Stomach (tissue), 9 donors: Measurements from ENCODE around the gene ZBTB34. TPM values are rescaled to one million over a fixed set of nuclear protein-coding genes. Genes with fewer than 3 reads are reported as not detected.

Source experiments
- DNase-seq, 2 donors: peaks; one replicate each; pipeline versions ENCODE4 v3.0.0 to v3.0.0-alpha.2; 2013 to 2019
- H3K27ac ChIP-seq, 5 donors: fragments of 200-600 bp in 4 of 5; sonication (generic) in 4 of 5; one replicate each; pipeline ENCODE4 v1.5.1; 2013 to 2019; ENCODE audit warnings: mild to moderate bottlenecking in 1 of 5, moderate library complexity in 1 of 5
- H3K27me3 ChIP-seq, 3 donors: fragments of 200-600 bp; sonication (generic); one replicate each; pipeline ENCODE4 v1.5.1; 2017 to 2019; ENCODE audit warnings: mixed run types in 1 of 3
- H3K36me3 ChIP-seq, 4 donors: fragments of 200-600 bp; sonication (generic); 1 replicate in 3 of 4; 2 replicates in 1 of 4; pipeline ENCODE4 v1.5.1; 2016 to 2019
- H3K4me1 ChIP-seq, 4 donors: fragments of 200-600 bp; sonication (generic); one replicate each; pipeline ENCODE4 v1.5.1; 2016 to 2019
- H3K4me3 ChIP-seq, 4 donors: fragments of 200-600 bp; sonication (generic) in 3 of 4; one replicate each; pipeline ENCODE4 v1.5.1; 2016 to 2019; ENCODE audit warnings: mild to moderate bottlenecking in 1 of 4
- H3K9me3 ChIP-seq, 4 donors: fragments of 200-600 bp; sonication (generic); one replicate each; pipeline ENCODE4 v1.5.1; 2016 to 2019
- CTCF ChIP-seq, 7 experiments: fragments of 450-650 bp in 4 of 7; fragments of 200-600 bp in 3 of 7; sonication (generic) in 3 of 7; IDR thresholded peaks; one replicate each; pipeline ENCODE4 v1.5.1; 2016 to 2019; ENCODE audit warnings: antibody characterized with exemption in 7 of 7, control low read depth in 2 of 7, mild to moderate bottlenecking in 1 of 7
- EP300 ChIP-seq: sonication (generic); formaldehyde crosslinking; IDR thresholded peaks from one replicate; pipeline ENCODE4 v1.6.1; 2017; ENCODE audit warnings: antibody characterized with exemption
- POLR2A ChIP-seq, 4 donors: fragments of 450-650 bp; IDR thresholded peaks; one replicate each; pipeline ENCODE4 v1.6.1; 2016; ENCODE audit warnings: antibody characterized with exemption in 4 of 4, control low read depth in 2 of 4, mild to moderate bottlenecking in 1 of 4, moderate library complexity in 1 of 4
- POLR2AphosphoS5 ChIP-seq, 3 donors: sonication (generic); formaldehyde crosslinking; IDR thresholded peaks; one replicate each; pipeline ENCODE4 v1.6.1; 2016; ENCODE audit warnings: antibody characterized with exemption in 3 of 3
- WGBS, 5 donors: extraction: QIAGEN DNeasy Blood & Tissue Kit in 3 of 5; methylation state at CpG; one replicate each; pipeline versions ENCODE4 v1.1.5 to v1.1.7; 2013 to 2018; 5-methylcytosine and 5-hydroxymethylcytosine counted together
- intact Hi-C: fragments of 100-400 bp; cut with DNase I; formaldehyde crosslinking; loops from one replicate; pipeline ENCODE4 v1.15.1; 2023; ENCODE audit warnings: low total_unique reads
- polyA plus RNA-seq, 3 donors: library from polyadenylated mRNA; stranded (reverse); fragments of 200-250 nt; gene quantifications; one replicate each; pipeline ENCODE4 v1.2.3, GENCODE V29; 2013
- total RNA-seq, 5 donors: library from RNA; depleted of rRNA; stranded (reverse); fragments of >200 nt; gene quantifications; one replicate each; pipeline versions ENCODE4 v1.1.0 to v1.2.3, GENCODE V29; 2014 to 2016
- donor health status: healthy with polysubstance abuse.
- donor health status: Bipolar disorder and iron deficiency.
- donor health status: healthy.

Gene ZBTB34
- total and polyA plus RNA-seq, 8 donors: 0.92 to 25.7 (median 9.7) TPM

GRCh38 chr9:126838055-126838811 lies 22.2 kb upstream of the ZBTB34 start:
- no peaks in the 10 kb centered on the region for H3K27me3 ChIP-seq
- intact Hi-C loops: no loop called here
- no peak for DNase-seq
- WGBS, 5 donors: 59 to 70% (median 59%) methylated on average over 5 to 7 of the region's 7 CpGs
- no peak overlapping the region for H3K4me3 ChIP-seq
- H3K36me3 ChIP-seq: peaks cover 22 to 49% (median 44%) of the 10 kb centered on the region in 4 donors
- TF ChIP-seq EP300: no peak
- no peak for TF ChIP-seq POLR2AphosphoS5 (IDR thresholded peaks at IDR 0.05)
- no peak for TF ChIP-seq POLR2A (IDR thresholded peaks at IDR 0.05)
- no peak for TF ChIP-seq CTCF (IDR thresholded peaks at IDR 0.05)
- H3K27ac ChIP-seq: no peak overlapping the region
- no peaks in the 10 kb centered on the region for H3K9me3 ChIP-seq
- H3K4me1 ChIP-seq: peaks cover 0 to 11% (median 7%) of the 10 kb centered on the region in 4 donors

DNA sequence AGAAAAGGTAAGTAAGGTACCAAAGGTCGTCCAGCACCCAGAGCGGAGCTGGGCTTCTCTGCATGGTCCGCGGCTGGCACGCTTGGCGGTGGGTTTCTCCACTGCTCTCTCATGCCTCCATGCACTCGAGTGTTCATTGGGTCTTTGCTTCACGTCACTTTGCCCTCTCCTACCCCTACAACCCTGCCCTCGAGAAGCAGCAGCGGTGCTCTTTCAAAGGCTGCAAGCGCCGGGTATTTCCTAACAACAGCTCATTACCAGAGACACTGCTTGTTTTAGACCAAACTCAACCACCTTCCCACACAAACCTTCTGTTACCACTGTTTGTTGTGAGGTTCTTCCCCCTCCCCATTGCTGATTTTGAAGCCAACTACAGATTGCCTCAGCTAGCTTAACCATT lies 21.5 kb upstream of the ZBTB34 start:
- Histone ChIP-seq H3K4me3 (no peak overlapping the region), H3K27me3 (no peaks in the 10 kb centered on the region), H3K4me1 (peaks cover 0 to 11% (median 7%) of the 10 kb centered on the region in 4 donors), H3K27ac (no peak overlapping the region), H3K9me3 (no peaks in the 10 kb centered on the region), H3K36me3 (peaks cover 16 to 43% (median 38%) of the 10 kb centered on the region in 4 donors)
- intact Hi-C loops: no loop called here
- 82 to 92% (median 89%) methylated on average over 12 of the region's 12 CpGs for WGBS, 5 donors
- DNase-seq: no peak
- TF ChIP-seq CTCF (IDR thresholded peaks at IDR 0.05) (no peak), EP300 (no peak), POLR2A (IDR thresholded peaks at IDR 0.05) (no peak)

DNA sequence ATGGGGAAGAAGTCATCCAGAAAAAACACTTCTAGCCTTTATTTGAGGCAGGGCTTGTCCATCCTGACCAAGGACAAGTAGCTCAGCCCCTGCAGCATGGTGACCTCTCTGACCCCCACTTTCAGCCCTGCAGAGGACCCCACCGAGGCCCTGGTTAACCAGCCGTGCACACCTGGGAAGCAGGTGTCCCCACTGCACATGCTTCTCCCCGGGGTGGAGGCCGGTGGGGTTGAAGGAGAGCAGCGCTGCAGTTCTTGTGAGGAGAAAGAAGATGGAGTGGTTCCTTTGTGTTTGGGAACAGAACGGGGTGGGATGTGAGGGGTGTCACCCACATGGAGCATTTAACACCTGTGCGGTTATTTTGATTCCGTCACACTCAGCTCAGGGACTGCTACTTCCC lies 21.1 kb upstream of the ZBTB34 start:
- intact Hi-C loops: no loop called here
- Histone ChIP-seq H3K27ac (no peak overlapping the region), H3K4me3 (no peak overlapping the region), H3K4me1 (peaks cover 0 to 11% (median 7%) of the 10 kb centered on the region in 4 donors), H3K9me3 (no peaks in the 10 kb centered on the region), H3K27me3 (no peaks in the 10 kb centered on the region), H3K36me3 (peaks cover 12 to 39% (median 34%) of the 10 kb centered on the region in 4 donors)
- WGBS, 5 donors: 78 to 87% (median 83%) methylated on average over 5 to 8 of the region's 8 CpGs
- TF ChIP-seq POLR2AphosphoS5 (IDR thresholded peaks at IDR 0.05) (no peak), EP300 (no peak), CTCF (IDR thresholded peaks at IDR 0.05) (no peak), POLR2A (IDR thresholded peaks at IDR 0.05) (no peak)
- DNase-seq: no peak

DNA sequence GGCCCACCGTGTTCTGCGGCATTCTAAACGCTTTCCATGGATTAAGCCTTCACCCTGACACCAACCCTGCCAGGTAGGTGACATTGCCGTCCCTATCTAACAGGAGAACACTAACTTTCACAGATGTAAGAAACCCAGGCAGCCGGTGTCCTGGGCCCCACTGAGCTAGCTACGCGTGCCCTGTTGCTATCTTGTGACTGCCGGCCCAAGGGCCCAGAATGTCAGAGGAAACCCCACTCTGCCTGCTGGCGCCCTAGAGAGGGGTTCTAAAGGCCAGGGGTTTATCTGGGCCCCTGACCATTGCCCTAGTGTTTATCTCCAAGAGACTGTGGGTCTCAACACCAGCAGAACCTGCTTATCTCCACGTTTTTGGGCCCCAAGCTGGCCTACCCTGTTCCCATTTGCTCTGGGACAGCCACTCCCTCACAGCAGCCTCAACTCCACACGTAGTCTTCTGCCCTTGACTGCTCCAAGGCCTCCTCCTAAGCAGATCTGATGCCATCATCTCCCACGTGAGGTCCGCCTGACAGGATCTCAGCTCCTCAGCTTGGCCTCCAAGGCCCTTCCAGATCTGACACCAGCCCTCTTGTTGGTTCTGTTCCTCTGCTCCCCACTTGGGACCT lies 18.1 kb upstream of the ZBTB34 start:
- WGBS, 5 donors: 70 to 81% (median 78%) methylated on average over 11 to 13 of the region's 13 CpGs
- Histone ChIP-seq H3K4me1 (peaks cover 0 to 11% (median 6%) of the 10 kb centered on the region in 4 donors), H3K36me3 (peaks cover 2 to 18% (median 15%) of the 10 kb centered on the region in 4 donors), H3K4me3 (no peak overlapping the region), H3K9me3 (no peaks in the 10 kb centered on the region), H3K27me3 (no peaks in the 10 kb centered on the region), H3K27ac (no peak overlapping the region)
- TF ChIP-seq POLR2A (IDR thresholded peaks at IDR 0.05): no peak
- TF ChIP-seq CTCF (IDR thresholded peaks at IDR 0.05): no peak
- TF ChIP-seq POLR2AphosphoS5 (IDR thresholded peaks at IDR 0.05): no peak
- no peak for TF ChIP-seq EP300
- intact Hi-C loops: no loop called here
- peak in 1 of 2 donors; percentile 12 for DNase-seq
